Tibial nerve (tissue), 4 donors: ENCODE results near the gene MS4A2.

ENCODE experiments used
- EP300 ChIP-seq, 2 donors: sonication (generic); formaldehyde crosslinking; IDR thresholded peaks; one replicate each; pipeline ENCODE4 v1.6.1; 2017; ENCODE audit warnings: antibody characterized with exemption in 2 of 2, mild to moderate bottlenecking in 1 of 2
- POLR2A ChIP-seq, 2 donors: fragments of 450-650 bp; IDR thresholded peaks; one replicate each; pipeline ENCODE4 v1.6.1; 2017; ENCODE audit warnings: antibody characterized with exemption in 2 of 2, mild to moderate bottlenecking in 2 of 2, moderate library complexity in 2 of 2
- TF ChIP-seq, protein P1 (sequence below), 5 experiments: fragments of 200-600 bp in 3 of 5; fragments of 450-650 bp in 2 of 5; sonication (generic) in 3 of 5; IDR thresholded peaks; one replicate each; pipeline ENCODE4 v1.5.1; 2016 to 2019; ENCODE audit warnings: antibody characterized with exemption in 5 of 5, mild to moderate bottlenecking in 3 of 5, moderate library complexity in 2 of 5

DNA sequence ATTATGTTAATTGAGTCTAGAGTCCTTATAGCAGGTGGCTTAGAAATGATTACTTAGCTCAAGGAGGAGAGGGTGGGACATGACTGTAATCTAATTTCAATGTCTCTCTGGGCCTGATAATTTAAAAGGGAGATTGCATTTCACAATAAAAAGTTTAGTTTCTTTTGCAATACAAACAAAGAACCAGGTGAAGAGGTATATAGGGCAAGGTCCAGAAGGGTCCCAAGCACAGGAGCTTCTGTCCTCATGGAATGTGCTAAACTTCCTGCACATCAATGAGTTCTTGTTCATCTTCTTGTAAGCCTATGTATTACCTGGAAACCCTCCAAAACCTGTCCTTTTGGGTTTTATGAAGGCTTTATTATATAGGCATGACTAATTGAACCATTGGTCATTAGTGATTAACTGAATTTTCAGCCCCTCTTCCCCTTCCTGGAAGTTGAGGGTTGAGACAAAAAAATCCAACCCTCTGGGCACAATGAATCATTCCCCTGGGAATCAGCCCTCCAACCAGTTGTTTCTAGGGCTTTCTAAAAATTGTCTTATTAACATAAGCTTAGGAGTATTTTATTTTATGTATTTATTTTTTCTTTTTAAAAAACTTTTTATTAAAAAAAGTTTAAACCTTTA, 37.6 kb downstream of the MS4A2 start:
- TF ChIP-seq, protein P1, sequence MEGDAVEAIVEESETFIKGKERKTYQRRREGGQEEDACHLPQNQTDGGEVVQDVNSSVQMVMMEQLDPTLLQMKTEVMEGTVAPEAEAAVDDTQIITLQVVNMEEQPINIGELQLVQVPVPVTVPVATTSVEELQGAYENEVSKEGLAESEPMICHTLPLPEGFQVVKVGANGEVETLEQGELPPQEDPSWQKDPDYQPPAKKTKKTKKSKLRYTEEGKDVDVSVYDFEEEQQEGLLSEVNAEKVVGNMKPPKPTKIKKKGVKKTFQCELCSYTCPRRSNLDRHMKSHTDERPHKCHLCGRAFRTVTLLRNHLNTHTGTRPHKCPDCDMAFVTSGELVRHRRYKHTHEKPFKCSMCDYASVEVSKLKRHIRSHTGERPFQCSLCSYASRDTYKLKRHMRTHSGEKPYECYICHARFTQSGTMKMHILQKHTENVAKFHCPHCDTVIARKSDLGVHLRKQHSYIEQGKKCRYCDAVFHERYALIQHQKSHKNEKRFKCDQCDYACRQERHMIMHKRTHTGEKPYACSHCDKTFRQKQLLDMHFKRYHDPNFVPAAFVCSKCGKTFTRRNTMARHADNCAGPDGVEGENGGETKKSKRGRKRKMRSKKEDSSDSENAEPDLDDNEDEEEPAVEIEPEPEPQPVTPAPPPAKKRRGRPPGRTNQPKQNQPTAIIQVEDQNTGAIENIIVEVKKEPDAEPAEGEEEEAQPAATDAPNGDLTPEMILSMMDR (IDR thresholded peaks at IDR 0.05): no peak
- no peak for TF ChIP-seq POLR2A (IDR thresholded peaks at IDR 0.05)
- TF ChIP-seq EP300 (IDR thresholded peaks at IDR 0.05): no peak
